Pons (tissue), 1 donor: ENCODE data around the gene SPTBN4.
"Not testable (repeated sequence)": the region's sequence is repeated elsewhere in the genome, so short reads cannot be mapped to it uniquely, and the experiment has no call there.

Experiments
- DNase-seq: peaks from one replicate; pipeline ENCODE4 v3.0.0-alpha.2; 2016; ENCODE audit warnings: low spot score

SPTBN4 gene

DNA sequence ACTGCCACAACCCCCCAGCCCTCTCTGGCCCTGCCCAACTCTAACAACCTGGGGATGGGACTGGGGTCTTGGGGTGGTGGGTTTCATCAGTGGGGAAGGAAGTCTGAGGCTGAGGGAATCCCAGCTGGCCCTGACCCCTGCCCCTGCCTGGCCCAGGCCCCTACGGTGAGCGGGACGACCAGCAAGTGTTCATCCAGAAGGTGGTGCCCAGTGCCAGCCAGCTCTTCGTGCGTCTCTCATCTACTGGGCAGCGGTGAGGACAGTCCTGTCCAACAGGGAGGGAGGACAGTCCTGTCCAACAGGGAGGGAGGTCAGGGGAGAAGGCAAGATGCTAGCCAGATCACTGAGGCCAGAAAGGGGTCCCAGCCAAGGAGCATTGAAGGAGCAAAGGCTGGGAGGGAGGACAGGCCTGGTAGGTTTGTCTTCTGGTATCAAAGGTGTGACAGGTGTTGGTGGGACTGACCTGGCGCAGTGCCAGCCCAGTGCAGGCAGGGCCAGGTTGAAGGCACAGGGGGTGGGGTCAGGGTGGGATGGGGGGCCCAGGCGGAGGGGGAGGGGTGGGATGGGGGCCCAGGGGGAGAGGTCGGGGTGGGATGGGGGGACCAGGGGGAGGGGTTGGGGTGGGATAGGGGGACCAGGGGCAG, 122.2 kb downstream of the SPTBN4 start:
- DNase-seq: no peak

DNA sequence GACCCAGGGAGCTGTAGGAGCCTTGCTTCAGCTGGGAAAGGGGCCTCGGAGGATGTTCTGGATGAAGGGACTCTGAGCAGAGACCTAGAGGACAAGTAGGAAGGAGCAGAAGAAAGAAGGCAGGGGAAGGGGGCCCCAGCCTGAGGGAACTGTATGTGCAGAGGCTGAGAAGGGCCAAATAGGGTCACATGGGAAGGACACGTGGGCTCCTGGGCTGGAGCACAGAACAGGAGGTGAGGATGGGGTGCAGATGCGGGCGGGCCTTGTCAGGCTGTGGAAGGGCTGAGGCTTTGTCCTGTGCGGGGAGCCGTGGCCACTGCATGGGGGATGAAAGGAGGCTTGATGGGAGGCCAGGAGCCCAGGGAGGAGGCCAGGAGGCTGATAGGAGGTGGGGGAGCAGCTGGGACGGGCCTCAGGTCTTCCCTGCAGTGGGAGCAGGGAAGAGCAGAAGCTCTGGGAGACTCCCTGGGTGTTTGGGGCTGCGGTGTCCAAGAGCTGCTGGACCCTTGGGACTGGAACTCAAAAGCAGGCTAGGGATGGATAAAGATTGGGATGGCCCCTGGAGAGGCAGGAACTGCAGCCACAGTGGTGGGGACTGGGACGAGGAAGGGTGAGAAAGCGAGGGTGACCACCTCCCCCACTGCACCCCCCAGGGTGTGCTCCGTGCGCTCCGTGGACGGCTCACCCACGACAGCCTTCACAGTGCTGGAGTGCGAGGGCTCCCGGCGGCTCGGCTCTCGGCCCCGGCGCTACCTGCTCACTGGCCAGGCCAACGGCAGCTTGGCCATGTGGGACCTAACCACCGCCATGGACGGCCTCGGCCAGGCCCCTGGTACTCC, 123.0 kb downstream of the SPTBN4 start:
- DNase-seq: no peak

DNA sequence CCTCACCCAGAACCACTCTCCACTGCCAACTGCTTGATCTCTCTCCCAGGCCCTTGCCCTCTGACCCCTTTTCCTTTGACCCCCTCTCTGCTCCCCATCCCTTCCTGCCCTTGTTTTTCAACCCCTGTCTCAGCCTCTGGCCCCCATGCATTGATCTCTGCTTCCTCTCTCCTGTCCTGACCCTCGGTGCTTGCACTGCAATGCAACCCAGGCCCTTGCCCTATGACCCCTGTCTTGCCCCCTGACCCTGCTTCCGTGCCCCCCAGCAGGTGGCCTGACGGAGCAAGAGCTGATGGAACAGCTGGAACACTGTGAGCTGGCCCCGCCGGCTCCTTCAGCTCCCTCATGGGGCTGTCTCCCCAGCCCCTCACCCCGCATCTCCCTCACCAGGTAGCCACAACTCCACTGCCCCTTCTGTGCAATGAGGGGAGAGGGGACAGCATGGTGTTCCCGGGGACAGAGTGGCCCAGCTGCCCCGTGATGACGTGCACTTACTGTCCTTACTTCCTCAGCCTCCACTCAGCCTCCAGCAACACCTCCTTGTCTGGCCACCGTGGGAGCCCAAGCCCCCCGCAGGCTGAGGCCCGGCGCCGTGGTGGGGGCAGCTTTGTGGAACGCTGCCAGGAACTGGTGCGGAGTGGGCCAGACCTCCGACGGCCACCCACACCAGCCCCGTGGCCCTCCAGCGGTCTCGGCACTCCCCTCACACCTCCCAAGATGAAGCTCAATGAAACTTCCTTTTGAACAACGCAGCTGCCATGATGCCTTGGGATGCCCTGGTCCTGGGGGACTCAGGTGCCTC, 123.9 kb downstream of the SPTBN4 start:
- no peak for DNase-seq

- DNase-seq: not testable (repeated sequence)
Measured at GRCh38 chr19:40591724-40592123, 124.9 kb downstream of the SPTBN4 start.

DNA sequence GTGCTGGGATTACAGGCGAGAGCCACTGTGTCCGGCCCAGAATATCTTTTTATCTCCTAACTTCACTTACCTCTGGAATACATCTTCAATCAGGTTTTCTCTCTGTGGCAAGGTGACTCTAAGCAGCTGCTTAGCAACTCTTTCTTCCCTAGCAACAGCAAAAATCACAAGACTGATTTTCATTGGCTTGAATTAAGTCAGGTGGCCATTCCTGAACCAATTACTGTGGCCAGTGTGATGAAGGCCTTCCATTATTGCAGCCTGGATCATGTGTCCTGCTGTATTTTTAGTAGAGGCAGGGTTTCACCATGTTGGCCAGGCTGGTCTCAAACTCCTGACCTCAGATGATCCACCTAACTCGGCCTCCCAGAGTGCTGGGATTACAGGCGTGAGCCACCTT, 125.4 kb downstream of the SPTBN4 start:
- peak; percentile 49 for DNase-seq

DNA sequence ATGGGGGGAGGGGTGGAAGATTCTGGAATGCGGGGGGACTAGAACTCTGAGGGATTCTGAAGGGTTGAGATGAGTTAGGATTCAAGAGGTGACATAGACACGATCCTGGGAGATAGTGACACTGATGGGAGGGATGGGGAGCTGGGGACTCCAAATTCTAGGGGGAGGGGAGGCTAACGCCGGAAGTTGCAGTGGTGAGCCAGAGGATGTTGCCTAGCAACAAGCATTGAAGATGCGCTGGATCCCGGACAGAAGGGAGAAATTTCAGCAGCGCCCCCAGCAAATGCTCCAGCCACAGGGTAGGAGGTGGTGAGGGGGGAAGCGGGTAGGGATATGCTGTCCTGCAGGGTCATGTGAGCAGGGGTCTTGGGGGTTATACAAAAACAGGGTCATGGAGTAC, 127.5 kb downstream of the SPTBN4 start:
- DNase-seq: no peak

DNA sequence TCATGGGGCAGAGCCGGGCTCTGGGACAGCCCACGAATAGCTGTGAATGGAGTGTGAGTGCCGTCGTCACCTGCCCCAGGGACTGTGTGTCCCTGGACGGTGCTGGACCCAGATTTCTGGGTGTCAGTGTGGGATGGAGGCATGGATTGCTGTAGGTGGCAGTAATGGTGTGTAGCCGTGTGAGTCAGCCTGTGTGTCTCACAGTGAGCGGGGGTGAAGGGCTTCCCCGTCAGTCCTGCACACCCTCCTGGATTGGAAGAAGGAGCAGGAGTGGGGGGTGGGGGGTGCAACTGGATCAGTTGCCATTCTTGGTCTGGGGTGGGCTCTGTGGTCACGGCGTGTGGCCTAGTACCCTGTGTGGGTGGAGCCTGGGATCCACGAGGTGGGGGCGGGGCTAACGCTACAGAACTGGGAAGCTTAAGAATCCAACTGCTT, 127.9 kb downstream of the SPTBN4 start:
- DNase-seq: no peak

DNA sequence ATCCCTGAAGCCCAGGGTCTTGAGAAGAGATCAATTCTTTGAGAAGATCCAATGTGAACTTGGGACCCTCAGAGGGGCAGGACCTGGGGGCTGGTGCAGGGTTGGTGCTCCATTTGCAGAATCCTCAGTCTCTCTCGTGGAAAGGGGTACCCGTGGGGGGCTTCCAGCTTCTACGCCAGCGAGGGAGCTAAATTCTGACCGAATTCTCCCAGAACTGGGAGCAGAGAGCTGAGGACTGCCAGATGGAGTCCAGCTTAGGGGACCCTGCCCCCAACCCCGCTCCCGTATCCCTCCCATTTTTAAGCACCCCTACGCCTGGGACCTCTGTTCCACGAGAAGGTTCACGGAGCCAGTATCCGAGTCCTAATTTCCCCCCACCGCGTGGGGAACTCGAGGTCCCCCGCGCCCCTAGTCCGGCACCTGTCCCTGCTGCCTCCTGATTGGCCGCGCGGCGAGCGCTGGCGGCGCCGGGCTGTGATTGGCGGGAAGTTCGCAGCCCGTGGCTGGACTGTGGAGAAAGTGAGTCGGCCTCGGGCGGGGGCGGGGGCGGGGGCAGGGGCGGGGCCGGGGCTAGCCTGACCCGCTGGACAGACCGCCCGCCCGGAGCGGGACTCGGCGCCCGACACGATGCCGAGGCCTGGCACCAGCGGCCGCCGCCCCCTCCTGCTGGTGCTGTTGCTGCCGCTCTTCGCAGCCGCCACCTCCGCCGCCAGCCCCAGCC, 130.0 kb downstream of the SPTBN4 start:
- no peak for DNase-seq

DNA sequence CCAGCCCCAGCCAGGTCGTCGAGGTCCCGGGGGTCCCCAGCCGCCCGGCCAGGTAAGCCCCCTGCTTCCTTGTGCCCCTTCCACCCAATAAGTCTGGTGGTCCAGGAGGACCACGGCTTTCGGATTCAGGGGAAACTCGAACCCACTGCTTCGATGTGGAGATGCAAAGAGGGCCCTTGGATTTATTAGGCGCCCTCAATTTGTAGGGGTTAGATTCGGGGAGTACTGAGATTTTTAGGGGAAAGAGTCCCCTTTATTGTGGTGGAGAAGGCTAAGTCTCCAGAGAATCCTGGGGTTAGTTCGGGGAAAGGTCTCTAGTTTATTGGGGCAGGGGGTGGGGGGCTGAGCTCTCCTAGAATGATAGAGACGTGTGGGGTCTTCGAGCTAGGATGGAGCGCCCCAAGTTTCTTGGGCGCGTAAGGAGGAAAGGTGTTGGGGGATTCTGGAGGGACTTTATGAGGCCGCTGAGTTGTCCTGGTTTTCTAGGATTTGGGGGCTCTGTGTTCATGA, 130.6 kb downstream of the SPTBN4 start:
- no peak for DNase-seq

DNA sequence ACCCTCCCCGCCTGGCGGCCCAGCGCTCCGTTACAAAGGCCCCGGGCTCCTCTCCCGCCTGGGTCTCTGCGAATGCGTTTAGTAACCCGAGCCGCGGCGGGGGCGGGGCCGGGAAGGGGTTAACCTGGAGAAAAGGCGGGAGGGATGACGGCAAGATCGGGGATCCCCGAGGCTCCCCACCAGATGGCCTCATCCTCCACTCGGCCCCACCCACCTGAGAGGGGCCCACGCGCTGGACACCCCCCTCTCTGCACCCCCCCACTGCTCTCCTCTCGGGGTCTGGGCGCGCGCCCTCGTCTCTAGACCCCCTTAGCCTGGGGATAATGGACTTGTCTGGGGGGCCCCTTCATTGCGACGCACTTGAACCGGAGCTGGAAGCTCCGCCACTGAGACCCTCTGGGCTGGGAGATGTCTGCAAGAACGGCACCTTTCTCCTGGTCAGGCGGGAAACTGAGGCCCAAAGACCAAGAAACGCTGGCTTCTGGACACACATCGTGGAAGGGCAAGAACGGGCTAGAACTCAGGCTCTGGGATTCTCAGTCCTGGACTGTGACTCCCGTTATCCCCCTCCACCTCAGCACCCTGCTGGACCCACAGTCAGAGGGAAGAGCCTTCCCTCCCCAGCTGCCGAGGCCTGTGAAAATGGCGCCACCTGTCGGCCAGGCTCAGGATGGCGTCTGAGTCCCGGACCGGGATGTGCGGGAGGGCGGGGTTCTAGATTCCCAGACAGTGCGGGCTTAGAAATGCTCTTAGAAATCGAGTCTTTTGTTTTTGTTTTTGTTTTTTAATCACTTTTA, 131.5 kb downstream of the SPTBN4 start:
- DNase-seq: peak; percentile 70

DNA sequence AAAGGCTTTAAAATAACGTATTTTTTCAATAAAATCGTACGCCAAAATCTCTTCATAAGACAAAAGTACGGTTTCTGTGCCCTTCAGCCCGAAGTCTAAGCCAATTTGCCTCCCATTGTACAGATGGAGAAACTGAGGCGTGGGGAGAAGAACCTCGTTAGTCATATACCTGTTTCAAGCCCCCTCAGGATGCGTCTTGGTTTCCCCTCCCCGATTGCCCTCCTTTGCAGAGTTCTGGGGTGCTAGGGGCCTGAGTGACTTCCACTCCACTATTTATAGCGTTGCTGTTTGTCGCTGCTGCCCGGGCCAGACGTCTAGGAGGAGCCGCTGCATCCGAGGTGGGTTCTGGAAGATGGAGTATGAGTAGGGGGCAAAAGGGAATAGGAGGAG, 132.1 kb downstream of the SPTBN4 start:
- no peak for DNase-seq

DNA sequence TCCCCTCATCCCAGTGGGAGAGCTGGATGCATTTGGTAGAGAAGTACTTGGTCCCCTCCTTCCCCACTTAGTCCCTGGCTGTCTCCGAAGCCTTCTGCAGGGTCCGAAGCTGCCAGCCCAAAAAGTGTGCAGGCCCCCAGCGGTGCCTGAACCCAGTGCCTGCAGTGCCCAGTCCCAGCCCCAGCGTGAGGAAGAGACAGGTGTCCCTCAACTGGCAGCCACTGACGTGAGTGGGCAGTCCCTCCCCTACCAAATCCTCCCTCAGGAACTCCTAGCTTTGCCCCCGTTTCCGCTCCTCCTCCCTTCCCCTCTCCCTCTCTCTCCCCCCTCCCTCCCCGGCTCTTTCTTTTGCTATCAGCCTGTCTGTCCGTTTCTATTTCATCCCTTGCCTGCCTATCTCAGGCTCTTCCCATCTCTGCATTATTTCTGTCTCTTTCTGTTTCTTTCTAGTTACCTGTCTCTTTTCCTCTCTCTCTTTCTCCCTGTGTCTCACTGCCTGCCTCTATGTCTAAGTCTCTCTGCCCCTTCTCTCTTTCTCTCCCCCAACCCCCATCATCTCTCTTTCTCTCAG, 132.6 kb downstream of the SPTBN4 start:
- no peak for DNase-seq

DNA sequence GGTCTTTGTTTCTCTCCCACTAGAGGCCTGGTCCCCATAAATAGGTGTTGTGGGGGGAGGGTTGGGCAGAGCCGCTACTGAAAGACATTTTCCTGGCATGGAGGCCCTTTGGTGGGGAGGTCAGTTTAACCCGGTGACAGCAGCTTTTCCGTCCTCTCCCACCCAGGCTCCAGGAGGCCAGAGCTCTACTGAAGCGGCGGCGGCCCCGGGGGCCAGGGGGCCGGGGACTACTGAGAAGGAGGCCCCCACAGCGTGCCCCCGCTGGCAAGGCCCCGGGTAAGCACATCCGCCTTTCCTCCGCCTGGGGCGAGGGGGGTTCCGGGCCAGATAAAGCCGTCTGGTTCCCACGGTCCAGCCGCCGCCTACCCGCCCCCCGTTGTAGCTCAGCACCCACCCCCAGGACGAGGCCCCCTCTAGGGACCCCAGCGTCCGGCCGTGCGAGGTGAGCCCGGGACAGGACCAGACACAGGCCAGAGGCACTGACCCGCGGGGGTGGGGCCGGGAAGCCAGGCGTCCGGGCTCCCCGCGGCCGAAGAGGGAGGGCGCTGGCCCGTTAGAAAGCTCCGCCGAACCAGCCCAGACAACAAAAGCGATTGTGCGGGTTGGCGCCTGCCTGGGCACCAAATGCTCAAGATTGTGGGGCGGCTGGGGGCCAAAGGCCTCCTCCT, 133.2 kb downstream of the SPTBN4 start:
- no peak for DNase-seq

- no peak for DNase-seq
Measured at GRCh38 chr19:40600570-40601133, 133.9 kb downstream of the SPTBN4 start.

- DNase-seq: no peak
Measured at GRCh38 chr19:40601134-40601974, 134.6 kb downstream of the SPTBN4 start, which contains the start of gene LTBP4. Gene LTBP4, plus strand, starts transcription at chr19:40601369. Its CDS starts 19 bp downstream, at chr19:40601388.

DNA sequence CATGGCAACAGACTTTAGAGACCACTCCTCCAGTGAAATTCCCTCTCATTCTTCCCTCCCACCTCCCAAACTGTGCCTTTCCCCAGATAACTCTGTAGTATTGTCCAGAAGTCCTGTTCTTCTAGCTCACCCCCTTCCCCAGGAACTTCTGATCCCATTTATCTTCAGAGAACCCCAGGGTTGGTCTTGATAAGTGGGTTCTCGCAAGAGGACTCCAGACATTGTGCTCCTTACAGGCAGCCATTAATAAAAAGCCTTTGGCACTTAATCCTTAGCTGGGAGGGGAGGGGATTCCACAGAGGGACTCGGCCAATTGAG, 136.2 kb downstream of the SPTBN4 start:
- no peak for DNase-seq

DNA sequence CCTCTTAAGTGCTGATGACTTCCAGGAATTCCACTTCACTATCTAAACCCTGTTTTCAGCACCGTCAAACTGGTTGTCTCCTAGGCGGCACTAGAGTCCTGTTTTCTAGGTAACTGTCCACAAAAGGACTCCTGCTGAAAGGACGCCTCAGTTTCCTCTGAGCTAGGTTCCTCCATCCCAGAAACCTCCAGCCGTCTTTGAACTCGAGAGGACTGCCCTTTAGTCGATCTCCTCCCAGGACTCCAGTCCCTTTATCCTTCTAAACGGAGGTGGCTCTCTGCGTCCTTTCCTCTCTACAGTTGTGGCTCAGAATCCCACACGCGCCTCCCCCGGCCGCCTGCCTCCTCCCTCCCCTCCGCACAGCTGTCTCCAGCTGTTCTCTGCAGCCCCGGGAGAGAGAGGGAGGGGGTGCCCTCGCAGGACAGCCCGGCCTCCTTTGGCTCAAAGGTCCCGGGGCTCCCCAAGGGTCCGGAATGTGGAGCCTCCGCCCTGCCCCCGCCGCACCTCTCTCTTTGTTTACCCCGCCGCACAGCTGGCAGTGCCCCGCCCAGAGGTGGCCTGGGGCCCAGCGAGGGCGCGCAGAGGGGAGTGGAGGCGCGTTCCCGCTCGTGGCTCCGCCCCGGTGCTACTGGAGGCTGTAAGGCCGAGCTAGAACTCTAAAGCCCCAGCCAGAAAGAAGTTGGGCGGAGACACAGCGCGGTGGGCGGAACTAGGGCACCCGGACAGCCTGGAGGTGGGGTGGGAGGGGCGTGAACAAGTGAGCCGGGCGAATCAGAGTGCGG, 136.8 kb downstream of the SPTBN4 start:
- DNase-seq: peak; percentile 83

DNA sequence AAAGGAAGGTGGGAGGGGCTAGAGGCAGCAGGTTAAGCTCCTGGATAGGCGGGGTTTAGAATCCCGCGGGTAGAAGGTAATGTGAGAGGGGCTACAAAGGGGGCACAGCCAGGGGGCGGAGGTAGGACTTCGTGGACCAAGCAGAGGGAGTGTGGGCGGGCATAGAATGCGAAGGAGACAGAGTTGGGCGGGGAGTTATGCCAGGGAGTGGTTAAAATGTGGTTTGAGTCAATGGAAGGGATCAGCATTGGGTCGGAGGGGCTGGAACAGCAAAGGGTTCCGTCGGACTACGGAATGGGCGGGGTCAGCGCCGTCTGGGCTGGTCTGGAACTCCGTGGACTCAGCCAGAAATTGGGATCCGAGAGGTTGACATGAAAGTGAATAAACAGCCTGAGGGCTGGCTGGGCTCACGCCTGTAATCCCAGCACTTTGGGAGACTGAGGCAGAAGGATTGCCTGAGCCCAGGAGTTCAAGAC, 137.4 kb downstream of the SPTBN4 start:
- DNase-seq: no peak
